Measurements from ENCODE around the gene PSMF1.
"Not testable (repeated sequence)": the region's sequence is repeated elsewhere in the genome, so short reads cannot be mapped to it uniquely, and the experiment has no call there.

The PSMF1 gene

GRCh38 chr20:1216527-1217427 lies 98.4 kb downstream of the PSMF1 start:
- not testable (repeated sequence) for DNase-seq

Data from CD4-positive, alpha-beta T cell treated with Interleukin-4 for 4 hours (primary cell).